ENCODE measurements around the gene SF1.
A peak's percentile ranks its signal among the peaks of the same experiment; 100 is the strongest.

The SF1 gene

DNA sequence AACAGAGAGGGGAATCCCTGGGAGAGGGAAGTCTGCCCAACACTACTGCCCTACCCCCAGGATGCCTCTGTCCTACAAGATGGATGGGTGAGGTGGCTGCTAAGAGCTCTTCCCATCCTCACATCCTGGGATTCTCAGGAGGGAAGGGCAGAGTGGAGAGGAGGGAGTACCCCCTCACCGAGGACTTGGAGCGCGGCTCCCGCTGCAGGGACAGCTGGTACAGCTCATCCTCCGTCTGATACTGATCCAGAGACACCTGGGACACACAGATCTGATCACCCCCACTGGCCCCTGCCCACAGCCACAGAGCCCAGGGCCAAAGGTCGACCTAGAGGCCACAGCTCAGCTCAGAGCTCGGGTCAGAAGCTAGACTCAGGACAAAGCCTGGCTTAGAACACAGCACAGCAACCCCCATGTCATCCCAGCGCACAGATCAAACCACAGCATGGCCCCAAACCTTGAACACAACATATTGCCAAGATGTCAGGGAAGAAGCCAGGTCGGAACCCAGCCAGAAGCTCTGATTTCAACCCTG is 42.5 kb downstream of the SF1 start:
- ATAC-seq (replicated peaks) (no peak), DNase-seq (no peak)
- Mint-ChIP-seq H3K4me1 (ENCODE audit: low read depth in 2 of 2) (peaks cover 21 to 29% of the 10 kb centered on the region in 2 donors), H3K4me3 (no peak overlapping the region), H3K36me3 (ENCODE audit: insufficient read depth) (peaks cover 87% of the 10 kb centered on the region), H3K27me3 (no peaks in the 10 kb centered on the region), H3K27ac (peak overlapping the region; percentile 59 to 84), H3K9me3 (no peaks in the 10 kb centered on the region)

DNA sequence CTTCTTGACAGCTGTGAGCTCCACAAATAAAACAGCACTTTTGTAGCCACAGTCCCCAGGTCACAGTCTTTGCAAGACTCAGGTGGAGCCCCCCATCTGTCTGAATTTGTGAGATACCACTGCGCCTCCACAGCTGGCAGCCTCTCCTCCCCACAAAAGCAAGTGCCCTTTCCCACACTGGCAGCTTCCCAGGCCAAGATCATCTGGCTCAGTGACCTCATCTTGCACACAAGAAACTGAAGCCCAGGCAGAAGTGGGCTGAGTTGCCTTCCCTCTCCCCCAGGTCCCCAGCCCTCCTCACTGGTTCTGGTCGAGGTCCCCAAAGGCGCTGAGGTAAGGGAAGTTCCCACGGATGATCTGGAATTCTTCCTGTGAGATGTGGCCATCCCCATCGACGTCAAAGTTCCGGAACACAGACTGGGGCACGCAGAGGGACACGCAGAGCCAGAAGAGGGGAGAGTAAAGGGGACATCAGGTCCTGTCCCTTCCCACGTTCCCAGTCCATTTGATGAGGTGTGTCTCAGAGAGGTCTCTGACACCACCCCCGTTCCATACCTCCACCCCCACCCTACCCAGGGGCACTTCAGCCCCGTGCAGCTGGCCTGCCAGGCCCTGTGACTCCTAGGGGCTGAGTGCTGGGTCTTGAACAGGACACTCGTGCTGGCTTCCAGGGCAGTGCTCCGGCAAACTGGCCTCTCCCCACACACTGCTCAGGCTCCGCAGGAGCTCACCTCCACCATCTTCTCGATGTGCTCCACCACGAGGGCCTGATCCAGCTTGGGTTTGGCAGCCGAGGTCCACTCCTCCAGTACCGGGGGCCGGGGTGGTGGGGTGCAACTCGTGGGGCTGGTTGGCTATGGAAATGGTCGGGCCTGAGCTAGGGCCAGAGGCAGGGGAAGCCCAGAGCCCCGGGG is 43.3 kb downstream of the SF1 start:
- Mint-ChIP-seq H3K27ac (peak overlapping the region; percentile 51 to 68), H3K36me3 (ENCODE audit: insufficient read depth) (peaks cover 88% of the 10 kb centered on the region), H3K4me3 (no peak overlapping the region), H3K27me3 (no peaks in the 10 kb centered on the region), H3K9me3 (no peaks in the 10 kb centered on the region), H3K4me1 (ENCODE audit: low read depth in 2 of 2) (peaks cover 15 to 25% of the 10 kb centered on the region in 2 donors)
- no peak for ATAC-seq (replicated peaks)
- no peak for DNase-seq

DNA sequence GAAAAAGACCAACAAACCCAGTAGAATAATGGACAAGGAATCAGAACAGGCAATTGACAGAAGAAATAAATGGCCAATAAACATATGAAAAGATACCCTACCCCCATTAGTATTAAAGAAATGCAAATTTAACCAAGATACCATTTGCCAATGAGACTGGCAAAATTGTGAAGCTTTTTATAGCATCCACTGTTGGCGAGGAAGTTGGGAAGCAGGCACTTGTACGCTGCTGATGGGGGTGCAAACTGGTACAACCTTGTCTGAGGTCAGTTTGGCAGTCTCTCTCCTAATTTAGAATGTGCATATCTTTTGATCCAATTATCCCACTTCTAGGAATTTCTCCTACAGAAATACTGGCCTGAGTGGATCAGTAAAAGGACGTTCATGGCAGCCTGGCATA is 46.7 kb downstream of the SF1 start:
- ATAC-seq (replicated peaks), result no peak
- no peak for DNase-seq
- Mint-ChIP-seq H3K4me1 (ENCODE audit: low read depth in 2 of 2) (peaks cover 11 to 26% of the 10 kb centered on the region in 2 donors), H3K4me3 (no peak overlapping the region), H3K36me3 (ENCODE audit: insufficient read depth) (peaks cover 86% of the 10 kb centered on the region), H3K27me3 (no peaks in the 10 kb centered on the region), H3K9me3 (no peaks in the 10 kb centered on the region), H3K27ac (no peak overlapping the region)

DNA sequence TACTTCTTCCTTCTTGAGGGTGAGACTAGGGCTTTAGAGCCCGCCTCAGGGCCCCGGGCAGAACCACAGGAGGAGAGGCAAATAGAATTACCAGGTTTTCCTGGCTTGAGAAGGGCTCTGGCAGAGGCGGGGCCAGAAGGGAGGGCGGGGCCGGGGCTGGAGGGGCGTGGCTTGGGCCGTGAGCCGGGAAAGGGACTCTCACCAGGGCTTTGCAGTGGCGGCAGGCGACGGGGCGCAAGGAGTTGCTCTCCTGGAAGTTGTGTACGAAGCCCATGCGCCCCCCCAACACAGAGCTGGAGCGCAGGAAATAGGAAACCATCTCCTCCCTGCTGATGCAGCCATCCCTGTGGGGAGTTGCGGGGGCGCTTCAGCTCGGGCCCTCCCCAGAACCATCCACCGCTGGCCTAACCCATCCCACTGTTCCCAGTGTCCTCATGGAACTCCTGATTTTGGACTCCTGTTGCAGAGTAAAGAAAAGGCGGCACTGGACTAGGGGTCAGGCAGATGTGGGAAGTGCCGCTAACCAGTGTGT is 48.4 kb downstream of the SF1 start:
- no peaks in the 10 kb centered on the region for H3K27me3 Mint-ChIP-seq
- H3K9me3 Mint-ChIP-seq, result no peaks in the 10 kb centered on the region
- ATAC-seq (replicated peaks) (no peak), DNase-seq (no peak)
- peak overlapping the region in 1 of 2 donors; percentile 69 for H3K27ac Mint-ChIP-seq
- peaks cover 9 to 24% of the 10 kb centered on the region in 2 donors for H3K4me1 Mint-ChIP-seq (ENCODE audit: low read depth in 2 of 2)
- no peak overlapping the region for H3K4me3 Mint-ChIP-seq
- peaks cover 75% of the 10 kb centered on the region for H3K36me3 Mint-ChIP-seq (ENCODE audit: insufficient read depth)

- no peak overlapping the region for H3K4me3 Mint-ChIP-seq
- H3K27me3 Mint-ChIP-seq, result no peaks in the 10 kb centered on the region
- H3K27ac Mint-ChIP-seq, result peak overlapping the region in 1 of 2 donors; percentile 69
- DNase-seq (no peak), ATAC-seq (replicated peaks) (no peak)
- H3K36me3 Mint-ChIP-seq (ENCODE audit: insufficient read depth), result peaks cover 64% of the 10 kb centered on the region
- H3K4me1 Mint-ChIP-seq (ENCODE audit: low read depth in 2 of 2), result peaks cover 9 to 24% of the 10 kb centered on the region in 2 donors
- no peaks in the 10 kb centered on the region for H3K9me3 Mint-ChIP-seq
These were observed 49.5 kb downstream of the SF1 start for GRCh38 chr11:64728757-64729365.

GRCh38 chr11:64726867-64727530 is 51.3 kb downstream of the SF1 start:
- Mint-ChIP-seq H3K27me3 (peaks cover 7 to 9% of the 10 kb centered on the region in 2 donors), H3K4me3 (no peak overlapping the region), H3K36me3 (ENCODE audit: insufficient read depth) (peaks cover 48% of the 10 kb centered on the region), H3K27ac (no peak overlapping the region), H3K4me1 (ENCODE audit: low read depth in 2 of 2) (peaks cover 11 to 23% of the 10 kb centered on the region in 2 donors), H3K9me3 (no peaks in the 10 kb centered on the region)
- DNase-seq, result no peak
- ATAC-seq (replicated peaks), result no peak

GRCh38 chr11:64726211-64726641 is 52.1 kb downstream of the SF1 start:
- Mint-ChIP-seq H3K4me1 (ENCODE audit: low read depth in 2 of 2) (peaks cover 11 to 20% of the 10 kb centered on the region in 2 donors), H3K9me3 (no peaks in the 10 kb centered on the region), H3K27me3 (peaks cover 10 to 16% of the 10 kb centered on the region in 2 donors), H3K36me3 (ENCODE audit: insufficient read depth) (peaks cover 40% of the 10 kb centered on the region), H3K27ac (no peak overlapping the region), H3K4me3 (no peak overlapping the region)
- DNase-seq (no peak), ATAC-seq (replicated peaks) (no peak)

GRCh38 chr11:64724863-64725532 is 53.3 kb downstream of the SF1 start:
- H3K27me3 Mint-ChIP-seq, result peaks cover 15 to 29% of the 10 kb centered on the region in 2 donors

GRCh38 chr11:64723907-64724862 is 54.2 kb downstream of the SF1 start:
- ATAC-seq (replicated peaks), result no peak
- peaks cover 19 to 37% of the 10 kb centered on the region in 2 donors for H3K27me3 Mint-ChIP-seq
- H3K4me3 Mint-ChIP-seq, result peak overlapping the region; percentile 56 to 61
- peaks cover 25% of the 10 kb centered on the region for H3K36me3 Mint-ChIP-seq (ENCODE audit: insufficient read depth)
- no peaks in the 10 kb centered on the region for H3K9me3 Mint-ChIP-seq
- H3K4me1 Mint-ChIP-seq (ENCODE audit: low read depth in 2 of 2), result peaks cover 11 to 15% of the 10 kb centered on the region in 2 donors
- DNase-seq, result no peak
- peak overlapping the region in 1 of 2 donors; percentile 41 for H3K27ac Mint-ChIP-seq

More at GRCh38 chr11:64724863-64725532, 53.3 kb downstream of the SF1 start:
- H3K27ac Mint-ChIP-seq, result peak overlapping the region in 1 of 2 donors; percentile 68
- H3K9me3 Mint-ChIP-seq, result no peaks in the 10 kb centered on the region
- H3K36me3 Mint-ChIP-seq (ENCODE audit: insufficient read depth), result peaks cover 30% of the 10 kb centered on the region
- DNase-seq, result no peak
- H3K4me3 Mint-ChIP-seq, result no peak overlapping the region
- no peak for ATAC-seq (replicated peaks)
- H3K4me1 Mint-ChIP-seq (ENCODE audit: low read depth in 2 of 2), result peaks cover 11 to 15% of the 10 kb centered on the region in 2 donors

DNA sequence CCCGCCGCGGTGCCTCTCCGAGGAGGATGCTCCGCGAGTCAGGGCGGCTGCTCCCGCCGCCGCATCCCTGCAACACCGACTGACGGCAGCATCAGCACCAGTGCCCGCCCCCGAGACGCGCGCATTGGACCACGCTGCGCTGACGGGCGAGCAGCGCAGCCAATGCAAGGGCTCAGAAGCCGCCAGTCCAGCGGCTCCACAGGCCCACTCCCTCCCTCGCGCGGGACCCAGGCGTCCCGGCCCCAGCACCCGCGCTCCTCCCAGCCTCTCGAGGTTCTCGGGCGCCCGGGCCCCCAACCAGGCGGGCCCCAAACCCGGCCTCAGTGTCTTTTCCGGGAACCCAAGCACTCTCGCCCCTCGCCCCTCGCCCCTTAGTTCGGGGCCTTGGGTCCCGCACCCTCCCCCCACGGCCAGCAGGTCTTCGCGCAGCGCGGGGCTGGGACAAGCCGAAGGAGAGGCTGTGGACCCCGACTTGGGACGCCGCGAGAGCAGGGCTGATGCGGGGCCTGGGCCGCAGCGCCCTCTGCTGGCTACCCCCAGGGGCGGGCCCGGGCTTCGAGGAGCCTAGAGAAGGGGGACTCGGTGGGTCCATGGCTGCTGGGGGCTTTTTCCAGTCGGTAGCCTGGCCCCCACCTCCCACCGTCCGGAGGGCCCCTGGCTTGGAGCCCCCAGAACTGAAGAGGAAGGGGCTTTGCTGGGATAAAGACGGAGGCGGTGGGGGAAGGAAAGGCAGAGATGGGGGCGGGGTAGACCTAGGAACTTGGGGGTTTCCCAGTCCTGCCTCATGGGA is 55.0 kb downstream of the SF1 start, which contains the start of gene NRXN2:
Gene NRXN2 (minus strand): TSS at position 81 of the 790 bp plus-strand sequence. CDS start 9,498 bp downstream, outside the sequence.
- DNase-seq (peak; percentile 78 to 82 (median 81)), ATAC-seq (replicated peaks) (peak; percentile 90)
- H3K36me3 Mint-ChIP-seq (ENCODE audit: insufficient read depth), result peaks cover 17% of the 10 kb centered on the region
- H3K27me3 Mint-ChIP-seq, result peaks cover 20 to 45% of the 10 kb centered on the region in 2 donors
- peak within 1 kb of the TSS; percentile 61 to 65 for H3K4me3 Mint-ChIP-seq
- H3K9me3 Mint-ChIP-seq, result no peaks in the 10 kb centered on the region
- peaks cover 11 to 15% of the 10 kb centered on the region in 2 donors for H3K4me1 Mint-ChIP-seq (ENCODE audit: low read depth in 2 of 2)
- peak within 1 kb of the TSS in 1 of 2 donors; percentile 41 for H3K27ac Mint-ChIP-seq

Data from effector memory CD8-positive, alpha-beta T cell (primary cell).